Measurements from ENCODE around the gene FAM120AOS.

- TF ChIP-seq EZH2 (IDR thresholded peaks at IDR 0.05; ENCODE audit: borderline replicate concordance, insufficient read depth, low read length, poor library complexity, severe bottlenecking) (no peak), CTCF (IDR thresholded peaks at IDR 0.05; ENCODE audit: poor library complexity, severe bottlenecking) (no peak)
Measured at GRCh38 chr9:93486268-93486667, 32.9 kb upstream of the FAM120AOS start.
